Ascending aorta (tissue), 2 donors: ENCODE data around the gene BRD7. TPM values are rescaled to one million over a fixed set of nuclear protein-coding genes. Genes with fewer than 3 reads are reported as not detected.
A peak's percentile ranks its signal among the peaks of the same experiment; 100 is the strongest.

Source experiments
- DNase-seq, 2 donors: peaks; one replicate each; pipeline ENCODE4 v3.0.0-alpha.2; 2019; ENCODE audit warnings: low spot score in 2 of 2
- H3K27ac ChIP-seq, 2 donors: fragments of 200-600 bp; sonication (generic); one replicate each; pipeline ENCODE4 v1.5.1; 2016 to 2017; ENCODE audit warnings: mild to moderate bottlenecking in 1 of 2
- H3K27me3 ChIP-seq: fragments of 200-600 bp; sonication (generic); one replicate; pipeline ENCODE4 v1.5.1; 2017
- H3K36me3 ChIP-seq, 2 donors: fragments of 200-600 bp; sonication (generic); one replicate each; pipeline ENCODE4 v1.5.1; 2016
- H3K4me1 ChIP-seq, 2 donors: fragments of 200-600 bp; sonication (generic); one replicate each; pipeline ENCODE4 v1.5.1; 2016 to 2017; ENCODE audit warnings: mild to moderate bottlenecking in 1 of 2
- H3K4me3 ChIP-seq, 2 donors: fragments of 200-600 bp; sonication (generic); one replicate each; pipeline ENCODE4 v1.5.1; 2016 to 2017; ENCODE audit warnings: mild to moderate bottlenecking in 1 of 2
- H3K9me3 ChIP-seq, 2 donors: fragments of 200-600 bp; sonication (generic); one replicate each; pipeline ENCODE4 v1.5.1; 2016
- CTCF ChIP-seq, 3 experiments: fragments of 200-600 bp in 2 of 3; fragments of 450-650 bp in 1 of 3; sonication (generic) in 2 of 3; IDR thresholded peaks; one replicate each; pipeline ENCODE4 v1.5.1; 2016 to 2019; ENCODE audit warnings: antibody characterized with exemption in 3 of 3, mild to moderate bottlenecking in 1 of 3, moderate library complexity in 1 of 3
- intact Hi-C: fragments of 100-400 bp; cut with DNase I; formaldehyde crosslinking; loops from one replicate; pipeline ENCODE4 v1.15.1; 2023
- total RNA-seq: library from RNA; depleted of rRNA; stranded (reverse); fragments of >200 nt; gene quantifications from one replicate; pipeline ENCODE4 v1.1.0, GENCODE V29; 2016

The BRD7 gene
- total RNA-seq, 1 donor from 2014 or later: 17.7 TPM

GRCh38 chr16:50311891-50312501 is 56.8 kb downstream of the BRD7 start:
- H3K4me1 ChIP-seq: no peaks in the 10 kb centered on the region
- peaks cover 36 to 51% of the 10 kb centered on the region in 2 donors for H3K36me3 ChIP-seq
- no peak overlapping the region for H3K4me3 ChIP-seq
- intact Hi-C loops: no loop called here
- no peak overlapping the region for H3K27ac ChIP-seq
- no peak for TF ChIP-seq CTCF (IDR thresholded peaks at IDR 0.05)
- peak in 1 of 2 donors; percentile 61 for DNase-seq
- no peaks in the 10 kb centered on the region for H3K27me3 ChIP-seq
- no peaks in the 10 kb centered on the region for H3K9me3 ChIP-seq

- intact Hi-C loops: no loop called here
Measured at GRCh38 chr16:50311134-50311528, 57.7 kb downstream of the BRD7 start.

GRCh38 chr16:50310308-50311133 is 58.3 kb downstream of the BRD7 start:
- no peaks in the 10 kb centered on the region for H3K4me1 ChIP-seq
- H3K27ac ChIP-seq: no peak overlapping the region
- intact Hi-C loops: no loop called here
- H3K27me3 ChIP-seq: no peaks in the 10 kb centered on the region
- no peak for TF ChIP-seq CTCF (IDR thresholded peaks at IDR 0.05)
- H3K4me3 ChIP-seq: no peak overlapping the region
- no peaks in the 10 kb centered on the region for H3K9me3 ChIP-seq
- DNase-seq: no peak
- peaks cover 22 to 36% of the 10 kb centered on the region in 2 donors for H3K36me3 ChIP-seq

More at GRCh38 chr16:50311134-50311528, 57.7 kb downstream of the BRD7 start:
- Histone ChIP-seq H3K27ac (no peak overlapping the region), H3K27me3 (no peaks in the 10 kb centered on the region), H3K9me3 (no peaks in the 10 kb centered on the region), H3K4me3 (no peak overlapping the region), H3K4me1 (no peaks in the 10 kb centered on the region), H3K36me3 (peaks cover 28 to 42% of the 10 kb centered on the region in 2 donors)
- DNase-seq: peak in 1 of 2 donors; percentile 58
- TF ChIP-seq CTCF (IDR thresholded peaks at IDR 0.05): no peak

- Histone ChIP-seq H3K4me1 (no peaks in the 10 kb centered on the region), H3K27ac (no peak overlapping the region), H3K27me3 (no peaks in the 10 kb centered on the region), H3K9me3 (no peaks in the 10 kb centered on the region), H3K36me3 (peaks cover 23 to 28% of the 10 kb centered on the region in 2 donors), H3K4me3 (no peak overlapping the region)
- intact Hi-C loops: no loop called here
- TF ChIP-seq CTCF (IDR thresholded peaks at IDR 0.05): no peak
- peak in 1 of 2 donors; percentile 62 for DNase-seq
Measured at GRCh38 chr16:50309527-50310307, 59.1 kb downstream of the BRD7 start.

GRCh38 chr16:50309156-50309526 is 59.6 kb downstream of the BRD7 start:
- Histone ChIP-seq H3K4me1 (no peaks in the 10 kb centered on the region), H3K4me3 (no peak overlapping the region), H3K27me3 (no peaks in the 10 kb centered on the region), H3K36me3 (peaks cover 22 to 23% of the 10 kb centered on the region in 2 donors), H3K27ac (no peak overlapping the region), H3K9me3 (no peaks in the 10 kb centered on the region)
- intact Hi-C loops: no loop called here
- TF ChIP-seq CTCF (IDR thresholded peaks at IDR 0.05): no peak
- no peak for DNase-seq
